ENCODE measurements around the gene SLC12A3. TPM values are rescaled to one million over a fixed set of nuclear protein-coding genes. Genes with fewer than 3 reads are reported as not detected.

The SLC12A3 gene
- polyA plus RNA-seq, 3 donors: 0.03 TPM; not detected in 2

DNA sequence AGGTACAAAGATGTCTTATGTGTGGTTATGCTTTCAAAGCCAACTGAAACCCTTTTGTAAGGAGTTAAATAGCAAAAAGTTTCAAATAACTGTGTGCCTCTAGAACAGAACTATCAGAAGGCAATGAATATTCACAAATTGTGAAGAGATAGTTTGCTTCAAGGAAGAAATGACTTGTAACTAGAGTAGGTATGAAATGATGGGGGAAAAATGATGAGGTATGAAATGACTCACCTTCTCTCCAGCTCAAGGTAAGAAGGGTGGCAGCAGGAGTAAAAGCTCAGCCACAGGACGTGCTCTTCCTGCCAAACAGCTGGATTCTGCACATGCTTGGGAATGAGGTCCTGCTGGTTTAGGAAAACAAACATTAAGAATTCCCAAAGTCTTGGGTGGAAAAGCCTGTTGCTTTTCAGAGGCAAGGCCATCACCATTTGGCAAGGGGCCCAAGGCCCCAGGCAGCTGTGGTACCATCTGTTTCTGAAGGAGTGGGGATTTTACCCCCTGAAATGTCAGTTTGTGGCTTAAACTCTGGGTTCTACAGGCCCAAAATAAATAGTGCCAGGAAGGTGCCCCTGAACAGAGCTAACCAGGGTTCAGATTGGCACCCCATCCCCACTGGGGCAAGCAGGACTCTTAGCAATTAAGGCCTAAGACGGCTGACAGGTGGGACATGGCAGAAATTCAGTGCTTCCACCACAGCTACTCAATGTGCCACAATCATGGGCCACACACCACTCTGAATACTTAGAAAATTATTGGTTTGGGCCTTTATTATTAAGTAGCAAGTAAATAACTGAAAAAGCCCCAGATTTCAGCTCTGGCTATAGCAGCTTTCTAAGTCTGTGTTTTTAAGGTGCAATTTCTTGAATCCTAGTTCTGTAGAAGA is 80.2 kb downstream of the SLC12A3 start:
- H4K20me1 ChIP-seq (ENCODE audit: insufficient read depth, low read length): peaks cover 84% of the 10 kb centered on the region
- no peaks in the 10 kb centered on the region for H3K9me3 ChIP-seq (replicated peaks in 1 of 2; ENCODE audit: control insufficient read depth in 1 of 2, insufficient read depth in 1 of 2, low read length in 2 of 2)
- H3K4me1 Mint-ChIP-seq: peaks cover 8% of the 10 kb centered on the region
- no peak overlapping the region for H3K9ac ChIP-seq (ENCODE audit: insufficient read depth, low read length, poor library complexity, severe bottlenecking)
- no peaks in the 10 kb centered on the region for H3K27me3 ChIP-seq (ENCODE audit: control insufficient read depth in 2 of 2, insufficient read depth in 2 of 2, low read length in 2 of 2)
- no peak overlapping the region for H3K4me2 ChIP-seq (replicated peaks; ENCODE audit: extremely low read depth, low read length, poor library complexity, severe bottlenecking)
- peaks cover 13% of the 10 kb centered on the region for H3K79me2 ChIP-seq (ENCODE audit: insufficient read depth, low read length)
- no peaks in the 10 kb centered on the region for H3K9me3 Mint-ChIP-seq
- H3K27ac ChIP-seq (ENCODE audit: low read depth in 1 of 2, low read length in 2 of 2): peak overlapping the region in 1 of 2 donors; percentile 3
- no peak overlapping the region for H2AFZ ChIP-seq (ENCODE audit: insufficient read depth, low read depth, low read length, poor library complexity, severe bottlenecking)
- no peak overlapping the region for H3K4me3 Mint-ChIP-seq
- WGBS (ENCODE audit: insufficient coverage): 80% methylated on average over 1 of the region's 2 CpGs
- H3K36me3 ChIP-seq (replicated peaks in 1 of 2; ENCODE audit: control insufficient read depth in 1 of 2, insufficient read depth in 2 of 2, low read length in 2 of 2): peaks cover 59 to 76% of the 10 kb centered on the region in 2 donors
- DNase-seq: no peak
- no peak overlapping the region for H3K4me3 ChIP-seq (replicated peaks in 1 of 3; ENCODE audit: low read depth in 2 of 3, low read length in 3 of 3)
- peaks cover 59 to 76% of the 10 kb centered on the region in 2 donors for H3K36me3 Mint-ChIP-seq
- H3K27ac Mint-ChIP-seq: peak overlapping the region in 1 of 7 donors; percentile 57
- H3K27me3 Mint-ChIP-seq (ENCODE audit: low read depth in 3 of 3): peaks cover 0 to 6% (median 0%) of the 10 kb centered on the region in 3 donors
- TF ChIP-seq, protein P1, sequence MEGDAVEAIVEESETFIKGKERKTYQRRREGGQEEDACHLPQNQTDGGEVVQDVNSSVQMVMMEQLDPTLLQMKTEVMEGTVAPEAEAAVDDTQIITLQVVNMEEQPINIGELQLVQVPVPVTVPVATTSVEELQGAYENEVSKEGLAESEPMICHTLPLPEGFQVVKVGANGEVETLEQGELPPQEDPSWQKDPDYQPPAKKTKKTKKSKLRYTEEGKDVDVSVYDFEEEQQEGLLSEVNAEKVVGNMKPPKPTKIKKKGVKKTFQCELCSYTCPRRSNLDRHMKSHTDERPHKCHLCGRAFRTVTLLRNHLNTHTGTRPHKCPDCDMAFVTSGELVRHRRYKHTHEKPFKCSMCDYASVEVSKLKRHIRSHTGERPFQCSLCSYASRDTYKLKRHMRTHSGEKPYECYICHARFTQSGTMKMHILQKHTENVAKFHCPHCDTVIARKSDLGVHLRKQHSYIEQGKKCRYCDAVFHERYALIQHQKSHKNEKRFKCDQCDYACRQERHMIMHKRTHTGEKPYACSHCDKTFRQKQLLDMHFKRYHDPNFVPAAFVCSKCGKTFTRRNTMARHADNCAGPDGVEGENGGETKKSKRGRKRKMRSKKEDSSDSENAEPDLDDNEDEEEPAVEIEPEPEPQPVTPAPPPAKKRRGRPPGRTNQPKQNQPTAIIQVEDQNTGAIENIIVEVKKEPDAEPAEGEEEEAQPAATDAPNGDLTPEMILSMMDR (IDR thresholded peaks at IDR 0.05): no peak
- intact Hi-C loops (cut with micrococcal nuclease): no loop called here
- peaks cover 3 to 4% of the 10 kb centered on the region in 2 donors for H3K4me1 ChIP-seq (ENCODE audit: control insufficient read depth in 1 of 2, insufficient read depth in 2 of 2, low read length in 2 of 2)

DNA sequence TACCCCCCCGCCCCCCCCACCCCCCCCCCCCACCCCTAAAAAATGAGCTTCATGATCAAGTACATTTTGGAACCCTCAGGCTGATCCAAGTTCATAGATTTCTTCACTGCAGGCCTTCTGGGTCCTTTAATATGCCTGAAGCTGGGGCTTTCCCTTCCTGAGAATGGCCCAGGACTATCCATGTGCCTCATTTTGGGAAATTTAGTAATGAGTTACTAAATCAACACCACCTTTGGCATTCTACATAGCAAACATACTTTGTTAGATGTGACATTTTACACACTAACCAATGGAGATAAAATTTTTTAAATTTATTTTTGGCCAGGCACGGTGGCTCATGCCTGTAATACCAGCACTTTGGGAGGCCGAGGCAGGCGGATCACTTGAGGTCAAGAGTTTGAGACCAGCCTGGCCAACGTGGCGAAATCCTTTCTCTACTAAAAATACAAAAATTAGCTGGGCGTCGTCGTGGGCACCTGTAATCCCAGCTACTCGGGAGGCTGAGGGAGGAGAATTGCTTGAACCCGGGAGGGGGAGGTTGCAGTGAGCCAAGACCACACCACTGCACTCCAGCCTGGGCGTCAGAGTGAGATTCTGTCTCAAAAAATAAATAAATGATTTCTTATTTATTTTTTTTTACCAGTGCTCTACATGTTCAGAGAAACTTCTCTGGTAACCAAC is 81.0 kb downstream of the SLC12A3 start:
- no peak overlapping the region for H3K4me3 Mint-ChIP-seq
- DNase-seq: no peak
- WGBS (ENCODE audit: insufficient coverage): no CpG with 5 or more reads among the region's 12 CpGs
- H3K36me3 ChIP-seq (replicated peaks in 1 of 2; ENCODE audit: control insufficient read depth in 1 of 2, insufficient read depth in 2 of 2, low read length in 2 of 2): peaks cover 51 to 68% of the 10 kb centered on the region in 2 donors
- H3K9me3 Mint-ChIP-seq: no peaks in the 10 kb centered on the region
- H4K20me1 ChIP-seq (ENCODE audit: insufficient read depth, low read length): peaks cover 80% of the 10 kb centered on the region
- peaks cover 8% of the 10 kb centered on the region for H3K79me2 ChIP-seq (ENCODE audit: insufficient read depth, low read length)
- H3K27ac ChIP-seq (ENCODE audit: low read depth in 1 of 2, low read length in 2 of 2): no peak overlapping the region
- no peaks in the 10 kb centered on the region for H3K27me3 ChIP-seq (ENCODE audit: control insufficient read depth in 2 of 2, insufficient read depth in 2 of 2, low read length in 2 of 2)
- peaks cover 10 to 11% of the 10 kb centered on the region in 2 donors for H3K4me1 ChIP-seq (ENCODE audit: control insufficient read depth in 1 of 2, insufficient read depth in 2 of 2, low read length in 2 of 2)
- H3K4me2 ChIP-seq (replicated peaks; ENCODE audit: extremely low read depth, low read length, poor library complexity, severe bottlenecking): no peak overlapping the region
- no peak overlapping the region for H3K4me3 ChIP-seq (replicated peaks in 1 of 3; ENCODE audit: low read depth in 2 of 3, low read length in 3 of 3)
- H3K27ac Mint-ChIP-seq: peak overlapping the region in 2 of 7 donors; percentile 19 to 79
- no peak overlapping the region for H3K9ac ChIP-seq (ENCODE audit: insufficient read depth, low read length, poor library complexity, severe bottlenecking)
- TF ChIP-seq, protein P1 (IDR thresholded peaks at IDR 0.05): no peak
- H2AFZ ChIP-seq (ENCODE audit: insufficient read depth, low read depth, low read length, poor library complexity, severe bottlenecking): no peak overlapping the region
- H3K9me3 ChIP-seq (replicated peaks in 1 of 2; ENCODE audit: control insufficient read depth in 1 of 2, insufficient read depth in 1 of 2, low read length in 2 of 2): no peaks in the 10 kb centered on the region
- H3K36me3 Mint-ChIP-seq: peaks cover 53 to 68% of the 10 kb centered on the region in 2 donors
- H3K27me3 Mint-ChIP-seq (ENCODE audit: low read depth in 3 of 3): peaks cover 0 to 6% (median 0%) of the 10 kb centered on the region in 3 donors
- H3K4me1 Mint-ChIP-seq: peaks cover 16% of the 10 kb centered on the region
- intact Hi-C loops (cut with micrococcal nuclease): no loop called here

Data from CD14-positive monocyte (primary cell).